HCT116 (cell line): Measurements from ENCODE around the gene PDE10A. TPM values are rescaled to one million over a fixed set of nuclear protein-coding genes. Genes with fewer than 3 reads are reported as not detected.

Experiments
- ATAC-seq: fragments of 200-7000 bp; cut with Tn5 transposase; 2 replicates; pipeline ENCODE4 v1.9.1; 2020; ENCODE audit warnings: mild to moderate bottlenecking, moderate library complexity
- BruUV-seq: library from RNA; stranded (reverse); fragments of 400-500 nt; replicated peaks from 2 replicates; lab custom pipeline; 2021; lab: Mats Ljungman, UMichigan
- CTCF ChIA-PET: fragments of 300-600 bp; sonication (Branson Sonifier 250); formaldehyde crosslinking; loops from one replicate; lab custom pipeline; 2021; ENCODE audit warnings: antibody characterized with exemption; lab: Charles Lee
- POLR2A ChIA-PET: fragments of 300-600, 350-600 bp; sonication (Branson Sonifier 250); formaldehyde crosslinking; loops from one replicate; lab custom pipeline; 2021; ENCODE audit warnings: antibody characterized with exemption; lab: Charles Lee
- RAD21 ChIA-PET, 2 experiments: fragments of 300-600 bp; sonication (Branson Sonifier 250); formaldehyde crosslinking; loops; one replicate each; lab custom pipeline; 2023; ENCODE audit warnings: low total read pairs in 2 of 2; ENCODE audit not compliant: uncharacterized antibody in 2 of 2, unreplicated experiment in 2 of 2, low non-redundant PET in 1 of 2; lab: Charles Lee
- DNase-seq: peaks from one replicate; pipeline ENCODE4 v3.0.0-alpha.2; 2010; ENCODE audit warnings: low read depth, low spot score
- H2AFZ ChIP-seq: fragments of 200-600 bp; shearing (Covaris generic), sonication (generic); 2 replicates; pipeline ENCODE4 v1.6.1; 2017; ENCODE audit warnings: low read depth, mixed run types, mixed read lengths, antibody characterized with exemption, low read length; ENCODE audit not compliant: poor library complexity, severe bottlenecking
- H3K27ac ChIP-seq: 2 replicates; pipeline ENCODE4 v1.5.1; 2012; ENCODE audit warnings: low read depth, low read length
- H3K27me3 ChIP-seq: fragments of 200-600 bp; sonication (generic); 2 replicates; pipeline ENCODE4 v1.6.1; 2016; ENCODE audit warnings: mixed run types, low read length, mixed read lengths; ENCODE audit not compliant: insufficient read depth
- H3K36me3 ChIP-seq, 2 experiments: fragments of 200-500 bp in 1 of 2; fragments of 200-600 bp in 1 of 2; sonication (Bioruptor generic) in 1 of 2; sonication (generic) in 1 of 2; 2 replicates each; pipeline versions ENCODE4 v1.5.1 to v1.6.1; 2014 to 2016; ENCODE audit warnings: low read length in 2 of 2, inconsistent platforms in 1 of 2, mixed read lengths in 1 of 2, mixed run types in 1 of 2; ENCODE audit not compliant: insufficient read depth in 2 of 2, control insufficient read depth in 1 of 2
- H3K4me1 ChIP-seq, 2 experiments: fragments of 200-600 bp in 1 of 2; sonication (generic) in 1 of 2; 2 replicates each; pipeline versions ENCODE4 v1.5.1 to v1.6.1; 2012 to 2017; ENCODE audit warnings: low read length in 2 of 2, inconsistent platforms in 1 of 2, mild to moderate bottlenecking in 1 of 2, mixed read lengths in 1 of 2, mixed run types in 1 of 2, moderate library complexity in 1 of 2; ENCODE audit not compliant: insufficient read depth in 2 of 2, control insufficient read depth in 1 of 2
- H3K4me2 ChIP-seq: fragments of 200-600 bp; sonication (generic); 2 replicates; pipeline ENCODE4 v1.6.1; 2017; ENCODE audit warnings: mixed run types, low read length, mixed read lengths
- H3K4me3 ChIP-seq, 2 experiments: fragments of 200-600 bp in 1 of 2; sonication (generic) in 1 of 2; replicated peaks in 1 of 2; 2 replicates each; pipeline ENCODE4 v1.5.1; 2011 to 2016; ENCODE audit warnings: low read length in 2 of 2, control low read depth in 1 of 2, low read depth in 1 of 2, mild to moderate bottlenecking in 1 of 2, mixed read lengths in 1 of 2, mixed run types in 1 of 2
- H3K79me2 ChIP-seq: fragments of 200-600 bp; sonication (generic); 2 replicates; pipeline ENCODE4 v1.6.1; 2017; ENCODE audit warnings: mild to moderate bottlenecking, mixed run types, low read length, moderate library complexity, mixed read lengths; ENCODE audit not compliant: insufficient read depth
- H3K9ac ChIP-seq: fragments of 200-600 bp; sonication (generic); 2 replicates; pipeline ENCODE4 v1.6.1; 2016; ENCODE audit warnings: low read length, mixed read lengths
- H3K9me2 ChIP-seq: fragments of 200-600 bp; sonication (generic), shearing (Covaris generic); 2 replicates; pipeline ENCODE4 v1.6.1; 2017; ENCODE audit warnings: mixed run types, mild to moderate bottlenecking, moderate library complexity; ENCODE audit not compliant: insufficient read depth
- H3K9me3 ChIP-seq, 2 experiments: fragments of 200-500 bp in 1 of 2; fragments of 200-600 bp in 1 of 2; sonication (Bioruptor generic) in 1 of 2; sonication (generic) in 1 of 2; 2 replicates each; pipeline ENCODE4 v1.6.1; 2014 to 2017; ENCODE audit warnings: low read length in 2 of 2, mixed read lengths in 2 of 2, inconsistent platforms in 1 of 2, low read depth in 1 of 2, mild to moderate bottlenecking in 1 of 2, mixed run types in 1 of 2, moderate library complexity in 1 of 2; ENCODE audit not compliant: control insufficient read depth in 1 of 2, insufficient read depth in 1 of 2
- H4K20me1 ChIP-seq: fragments of 200-600 bp; sonication (generic), shearing (Covaris generic); 2 replicates; pipeline ENCODE4 v1.6.1; 2017; ENCODE audit warnings: mixed run types, mild to moderate bottlenecking, moderate library complexity; ENCODE audit not compliant: insufficient read depth
- CBX3 ChIP-seq: IDR thresholded peaks from 2 replicates; pipeline ENCODE4 v1.6.1; 2012; ENCODE audit warnings: low read depth
- CEBPB ChIP-seq: IDR thresholded peaks from 2 replicates; pipeline ENCODE4 v1.6.1; 2012; ENCODE audit warnings: low read depth
- EGR1 ChIP-seq: IDR thresholded peaks from 2 replicates; pipeline ENCODE4 v1.6.1; 2012; ENCODE audit warnings: low read depth
- ELF1 ChIP-seq: IDR thresholded peaks from 2 replicates; pipeline ENCODE4 v1.6.1; 2012; ENCODE audit warnings: low read depth, borderline replicate concordance
- EZH2 ChIP-seq: fragments of 200-600 bp; sonication (generic); IDR thresholded peaks from 2 replicates; pipeline ENCODE4 v1.6.1; 2017; ENCODE audit warnings: antibody characterized with exemption, mixed run types
- EZH2phosphoT487 ChIP-seq: fragments of 200-600 bp; IDR thresholded peaks from 2 replicates; pipeline ENCODE4 v1.6.1; 2018; ENCODE audit warnings: antibody characterized with exemption, borderline replicate concordance
- FOSL1 ChIP-seq: IDR thresholded peaks from 2 replicates; pipeline ENCODE4 v1.6.1; 2012; ENCODE audit warnings: low read depth
- POLR2A ChIP-seq: IDR thresholded peaks from 2 replicates; pipeline ENCODE4 v1.7.0; 2011; ENCODE audit warnings: borderline replicate concordance; ENCODE audit not compliant: insufficient read depth, insufficient read length; ENCODE audit errors: extremely low read depth
- RAD21 ChIP-seq: IDR thresholded peaks from 2 replicates; pipeline ENCODE4 v1.6.1; 2012; ENCODE audit warnings: low read depth, mild to moderate bottlenecking
- SIN3A ChIP-seq: IDR thresholded peaks from 2 replicates; pipeline ENCODE4 v1.6.1; 2012; ENCODE audit warnings: low read depth
- SRF ChIP-seq: IDR thresholded peaks from 2 replicates; pipeline ENCODE4 v1.6.1; 2012; ENCODE audit warnings: low read depth
- TCF7L2 ChIP-seq: IDR thresholded peaks from 2 replicates; pipeline ENCODE4 v1.7.0; 2011; ENCODE audit warnings: borderline replicate concordance, inconsistent platforms; ENCODE audit not compliant: insufficient read depth, insufficient read length; ENCODE audit errors: extremely low read depth
- YY1 ChIP-seq: IDR thresholded peaks from 2 replicates; pipeline ENCODE4 v1.6.1; 2011; ENCODE audit warnings: low read length, low read depth, moderate library complexity, mild to moderate bottlenecking; ENCODE audit not compliant: insufficient replicate concordance; ENCODE audit errors: extremely low read depth
- ZFX ChIP-seq: fragments of 450-650 bp; IDR thresholded peaks from 2 replicates; pipeline ENCODE4 v1.6.1; 2017
- ZNF274 ChIP-seq: fragments of 200-500 bp; sonication (Bioruptor generic); IDR thresholded peaks from 2 replicates; pipeline ENCODE4 v1.6.1; 2014; ENCODE audit warnings: mild to moderate bottlenecking, low read depth, low read length, inconsistent platforms
- intact Hi-C: fragments of 100-400 bp; cut with micrococcal nuclease; formaldehyde crosslinking; loops from 2 replicates; pipeline ENCODE4 v1.10.0; 2022
- total RNA-seq: library from RNA; stranded (reverse); gene quantifications from one replicate; pipeline ENCODE4 v1.2.1, GENCODE V29; 2021; ENCODE audit not compliant: unreplicated experiment
- TF ChIP-seq, protein P1 (sequence below), 3 experiments: fragments of 200-600 bp in 1 of 3; sonication (generic) in 1 of 3; IDR thresholded peaks in 2 of 3; conservative IDR thresholded peaks in 1 of 3; 2 replicates each; pipeline ENCODE4 v1.5.1; 2012 to 2017; ENCODE audit warnings: low read depth in 2 of 3, low read length in 2 of 3, antibody characterized with exemption in 1 of 3, borderline replicate concordance in 1 of 3, control low read depth in 1 of 3, mild to moderate bottlenecking in 1 of 3, mixed read lengths in 1 of 3, mixed run types in 1 of 3, moderate library complexity in 1 of 3; ENCODE audit not compliant: insufficient read depth in 1 of 3
- TF ChIP-seq, protein P2 (sequence below): IDR thresholded peaks from 2 replicates; pipeline ENCODE4 v1.6.1; 2012
- TF ChIP-seq, protein P3 (sequence below): IDR thresholded peaks from 2 replicates; pipeline ENCODE4 v1.6.1; 2012; ENCODE audit warnings: low read depth
- TF ChIP-seq, protein P4 (sequence below): IDR thresholded peaks from 2 replicates; pipeline ENCODE4 v1.6.1; 2011; ENCODE audit warnings: mild to moderate bottlenecking, low read length, moderate library complexity; ENCODE audit not compliant: insufficient replicate concordance; ENCODE audit errors: extremely low read depth
- TF ChIP-seq, protein P5 (sequence below): IDR thresholded peaks from 2 replicates; pipeline ENCODE4 v1.6.1; 2012

The PDE10A gene
- total RNA-seq, 1 experiment from 2014 or later, result 0.37 TPM

DNA sequence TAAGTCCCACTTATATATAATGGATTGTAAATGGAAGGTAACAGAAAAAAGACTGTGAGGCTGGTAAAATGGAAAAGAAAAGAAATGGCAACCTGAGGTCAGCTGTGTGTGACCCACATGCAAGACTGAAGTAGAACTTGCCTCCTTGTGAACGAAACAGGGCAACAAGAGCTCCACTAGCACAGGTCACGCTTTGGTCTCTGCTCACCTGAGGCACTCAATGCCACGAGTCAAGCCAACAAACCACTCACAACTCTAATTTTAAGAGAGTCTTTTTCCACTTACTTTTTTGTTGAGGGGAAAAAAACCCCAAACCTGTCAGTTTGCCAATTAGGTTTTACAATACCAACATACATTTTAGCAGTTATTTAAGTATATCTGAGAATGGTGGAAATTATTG lies 65.2 kb downstream of the PDE10A start:
- ChIA-PET CTCF (no interaction called here), RAD21 (no interaction called here), POLR2A (no interaction called here)
- Histone ChIP-seq H3K79me2 (no peaks in the 10 kb centered on the region), H3K9me2 (no peaks in the 10 kb centered on the region), H3K27ac (no peak overlapping the region), H3K4me3 (no peak overlapping the region), H4K20me1 (no peaks in the 10 kb centered on the region), H3K9me3 (no peaks in the 10 kb centered on the region), H3K9ac (no peak overlapping the region), H3K36me3 (no peaks in the 10 kb centered on the region), H3K4me1 (no peaks in the 10 kb centered on the region), H2AFZ (no peak overlapping the region), H3K4me2 (no peak overlapping the region), H3K27me3 (no peaks in the 10 kb centered on the region)
- no peak for DNase-seq
- no peak for ATAC-seq
- intact Hi-C loops, result no loop called here
- TF ChIP-seq FOSL1, result no peak
- no peak for TF ChIP-seq ELF1
- no peak for TF ChIP-seq ZNF274
- TF ChIP-seq EGR1, result no peak
- TF ChIP-seq EZH2, result no peak
- TF ChIP-seq, protein P1, sequence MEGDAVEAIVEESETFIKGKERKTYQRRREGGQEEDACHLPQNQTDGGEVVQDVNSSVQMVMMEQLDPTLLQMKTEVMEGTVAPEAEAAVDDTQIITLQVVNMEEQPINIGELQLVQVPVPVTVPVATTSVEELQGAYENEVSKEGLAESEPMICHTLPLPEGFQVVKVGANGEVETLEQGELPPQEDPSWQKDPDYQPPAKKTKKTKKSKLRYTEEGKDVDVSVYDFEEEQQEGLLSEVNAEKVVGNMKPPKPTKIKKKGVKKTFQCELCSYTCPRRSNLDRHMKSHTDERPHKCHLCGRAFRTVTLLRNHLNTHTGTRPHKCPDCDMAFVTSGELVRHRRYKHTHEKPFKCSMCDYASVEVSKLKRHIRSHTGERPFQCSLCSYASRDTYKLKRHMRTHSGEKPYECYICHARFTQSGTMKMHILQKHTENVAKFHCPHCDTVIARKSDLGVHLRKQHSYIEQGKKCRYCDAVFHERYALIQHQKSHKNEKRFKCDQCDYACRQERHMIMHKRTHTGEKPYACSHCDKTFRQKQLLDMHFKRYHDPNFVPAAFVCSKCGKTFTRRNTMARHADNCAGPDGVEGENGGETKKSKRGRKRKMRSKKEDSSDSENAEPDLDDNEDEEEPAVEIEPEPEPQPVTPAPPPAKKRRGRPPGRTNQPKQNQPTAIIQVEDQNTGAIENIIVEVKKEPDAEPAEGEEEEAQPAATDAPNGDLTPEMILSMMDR (IDR thresholded peaks at IDR 0.05 in 2 of 3, conservative IDR thresholded peaks at IDR 0.05 in 1 of 3; ENCODE audit: borderline replicate concordance in 1 of 3, insufficient read depth in 1 of 3, low read depth in 2 of 3, low read length in 2 of 3), result no peak
- TF ChIP-seq SRF, result no peak
- no peak for TF ChIP-seq POLR2A
- no peak for TF ChIP-seq EZH2phosphoT487
- no peak for TF ChIP-seq SIN3A
- TF ChIP-seq YY1, result no peak
- TF ChIP-seq, protein P2, sequence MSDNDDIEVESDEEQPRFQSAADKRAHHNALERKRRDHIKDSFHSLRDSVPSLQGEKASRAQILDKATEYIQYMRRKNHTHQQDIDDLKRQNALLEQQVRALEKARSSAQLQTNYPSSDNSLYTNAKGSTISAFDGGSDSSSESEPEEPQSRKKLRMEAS, result no peak
- TF ChIP-seq ZFX, result no peak
- TF ChIP-seq, protein P3, sequence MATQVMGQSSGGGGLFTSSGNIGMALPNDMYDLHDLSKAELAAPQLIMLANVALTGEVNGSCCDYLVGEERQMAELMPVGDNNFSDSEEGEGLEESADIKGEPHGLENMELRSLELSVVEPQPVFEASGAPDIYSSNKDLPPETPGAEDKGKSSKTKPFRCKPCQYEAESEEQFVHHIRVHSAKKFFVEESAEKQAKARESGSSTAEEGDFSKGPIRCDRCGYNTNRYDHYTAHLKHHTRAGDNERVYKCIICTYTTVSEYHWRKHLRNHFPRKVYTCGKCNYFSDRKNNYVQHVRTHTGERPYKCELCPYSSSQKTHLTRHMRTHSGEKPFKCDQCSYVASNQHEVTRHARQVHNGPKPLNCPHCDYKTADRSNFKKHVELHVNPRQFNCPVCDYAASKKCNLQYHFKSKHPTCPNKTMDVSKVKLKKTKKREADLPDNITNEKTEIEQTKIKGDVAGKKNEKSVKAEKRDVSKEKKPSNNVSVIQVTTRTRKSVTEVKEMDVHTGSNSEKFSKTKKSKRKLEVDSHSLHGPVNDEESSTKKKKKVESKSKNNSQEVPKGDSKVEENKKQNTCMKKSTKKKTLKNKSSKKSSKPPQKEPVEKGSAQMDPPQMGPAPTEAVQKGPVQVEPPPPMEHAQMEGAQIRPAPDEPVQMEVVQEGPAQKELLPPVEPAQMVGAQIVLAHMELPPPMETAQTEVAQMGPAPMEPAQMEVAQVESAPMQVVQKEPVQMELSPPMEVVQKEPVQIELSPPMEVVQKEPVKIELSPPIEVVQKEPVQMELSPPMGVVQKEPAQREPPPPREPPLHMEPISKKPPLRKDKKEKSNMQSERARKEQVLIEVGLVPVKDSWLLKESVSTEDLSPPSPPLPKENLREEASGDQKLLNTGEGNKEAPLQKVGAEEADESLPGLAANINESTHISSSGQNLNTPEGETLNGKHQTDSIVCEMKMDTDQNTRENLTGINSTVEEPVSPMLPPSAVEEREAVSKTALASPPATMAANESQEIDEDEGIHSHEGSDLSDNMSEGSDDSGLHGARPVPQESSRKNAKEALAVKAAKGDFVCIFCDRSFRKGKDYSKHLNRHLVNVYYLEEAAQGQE, result no peak
- no peak for TF ChIP-seq CBX3
- TF ChIP-seq TCF7L2, result no peak
- TF ChIP-seq, protein P4, sequence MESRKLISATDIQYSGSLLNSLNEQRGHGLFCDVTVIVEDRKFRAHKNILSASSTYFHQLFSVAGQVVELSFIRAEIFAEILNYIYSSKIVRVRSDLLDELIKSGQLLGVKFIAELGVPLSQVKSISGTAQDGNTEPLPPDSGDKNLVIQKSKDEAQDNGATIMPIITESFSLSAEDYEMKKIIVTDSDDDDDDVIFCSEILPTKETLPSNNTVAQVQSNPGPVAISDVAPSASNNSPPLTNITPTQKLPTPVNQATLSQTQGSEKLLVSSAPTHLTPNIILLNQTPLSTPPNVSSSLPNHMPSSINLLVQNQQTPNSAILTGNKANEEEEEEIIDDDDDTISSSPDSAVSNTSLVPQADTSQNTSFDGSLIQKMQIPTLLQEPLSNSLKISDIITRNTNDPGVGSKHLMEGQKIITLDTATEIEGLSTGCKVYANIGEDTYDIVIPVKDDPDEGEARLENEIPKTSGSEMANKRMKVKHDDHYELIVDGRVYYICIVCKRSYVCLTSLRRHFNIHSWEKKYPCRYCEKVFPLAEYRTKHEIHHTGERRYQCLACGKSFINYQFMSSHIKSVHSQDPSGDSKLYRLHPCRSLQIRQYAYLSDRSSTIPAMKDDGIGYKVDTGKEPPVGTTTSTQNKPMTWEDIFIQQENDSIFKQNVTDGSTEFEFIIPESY, result no peak
- TF ChIP-seq CEBPB, result no peak
- no peak for TF ChIP-seq RAD21
- TF ChIP-seq, protein P5, sequence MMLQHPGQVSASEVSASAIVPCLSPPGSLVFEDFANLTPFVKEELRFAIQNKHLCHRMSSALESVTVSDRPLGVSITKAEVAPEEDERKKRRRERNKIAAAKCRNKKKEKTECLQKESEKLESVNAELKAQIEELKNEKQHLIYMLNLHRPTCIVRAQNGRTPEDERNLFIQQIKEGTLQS, result no peak
- BruUV-seq, result no TSS peak
